Measurements from ENCODE around the gene SPATA4. TPM values are rescaled to one million over a fixed set of nuclear protein-coding genes. Genes with fewer than 3 reads are reported as not detected.

Gene SPATA4
- 0.13 TPM in 1 of 2 replicates, not detected in the other for total RNA-seq

DNA sequence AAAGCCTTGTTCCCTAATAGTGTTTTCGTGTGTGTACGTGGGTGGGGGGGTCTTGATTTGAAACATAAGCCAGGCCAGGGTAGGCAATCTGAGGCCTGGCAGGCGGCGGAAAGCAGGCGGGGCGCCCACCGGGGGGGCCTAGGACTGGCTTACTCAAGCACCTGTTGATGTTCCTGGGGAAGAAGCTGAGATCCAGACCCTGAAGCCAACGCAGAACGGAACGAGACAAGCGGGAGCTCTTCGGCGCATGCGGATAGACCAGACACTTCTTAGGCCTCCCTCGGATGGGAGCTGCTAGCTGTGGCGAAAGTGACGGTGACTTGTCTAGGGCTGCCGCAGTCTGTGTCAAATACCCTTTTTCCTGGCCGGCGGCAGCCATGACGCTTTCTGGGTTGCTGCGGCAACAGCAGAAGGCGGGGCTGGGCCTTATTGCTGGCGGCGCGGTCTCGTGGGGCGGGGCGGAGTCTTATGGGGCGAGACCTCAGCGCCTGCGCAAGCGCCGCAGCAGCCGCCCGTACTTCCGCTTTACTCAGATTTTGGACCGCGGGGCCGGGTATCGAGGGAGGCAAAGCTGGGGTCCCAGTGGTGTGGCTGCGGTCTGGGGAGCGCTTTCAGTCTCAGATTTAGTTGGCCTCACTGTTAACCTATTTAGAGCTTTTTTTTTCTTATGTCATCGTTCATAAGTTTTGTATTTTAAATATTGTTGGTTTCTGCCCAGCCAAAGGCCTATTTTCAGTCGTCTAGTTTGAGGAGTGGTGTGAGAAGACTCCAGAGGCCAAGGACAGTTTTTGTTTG lies at the start of gene SPATA4:
Gene SPATA4, minus strand, starts transcription at position 402 of the 795 bp plus-strand sequence. Its CDS starts 23 bp downstream, at position 379.

Other genes starting within 250 kb of the SPATA4 start
- 0.52 and 0.64 TPM in 2 replicates for gene WDR17, start 129.7 kb downstream of the SPATA4 start, total RNA-seq
- 3.9 TPM in 1 of 2 replicates, not detected in the other for gene ASB5, start 73.6 kb upstream of the SPATA4 start, total RNA-seq
- 69.1 and 99.2 TPM in 2 replicates for gene SPCS3, start 124.4 kb upstream of the SPATA4 start, total RNA-seq